ENCODE results near the gene PLAU.
"Not testable (repeated sequence)": the region's sequence is repeated elsewhere in the genome, so short reads cannot be mapped to it uniquely, and the experiment has no call there.

Gene PLAU

DNA sequence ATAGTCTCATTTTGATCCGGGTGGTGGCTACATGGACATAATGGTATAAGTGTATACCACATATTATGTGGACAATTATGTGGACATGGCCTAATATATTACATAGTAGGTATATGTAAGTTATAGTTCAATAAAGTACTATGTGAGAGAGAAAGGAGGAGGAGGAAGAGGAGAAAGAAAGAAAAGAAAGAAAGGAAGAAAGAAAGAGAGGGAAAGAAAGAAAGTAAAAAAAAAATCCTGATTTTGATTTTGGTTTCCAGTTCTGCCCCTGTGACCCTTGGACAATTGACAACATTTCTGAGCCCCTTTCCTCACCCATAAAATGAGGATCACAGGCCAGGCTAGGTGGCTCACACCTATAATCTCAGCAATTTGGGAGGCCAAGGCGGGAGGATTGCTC, 44.8 kb downstream of the PLAU start:
- DNase-seq: no peak

- peak; percentile 8 for DNase-seq
Measured at GRCh38 chr10:73956476-73957359, 45.8 kb downstream of the PLAU start.

- DNase-seq: no peak
Measured at GRCh38 chr10:73959484-73960243, 48.7 kb downstream of the PLAU start.

DNA sequence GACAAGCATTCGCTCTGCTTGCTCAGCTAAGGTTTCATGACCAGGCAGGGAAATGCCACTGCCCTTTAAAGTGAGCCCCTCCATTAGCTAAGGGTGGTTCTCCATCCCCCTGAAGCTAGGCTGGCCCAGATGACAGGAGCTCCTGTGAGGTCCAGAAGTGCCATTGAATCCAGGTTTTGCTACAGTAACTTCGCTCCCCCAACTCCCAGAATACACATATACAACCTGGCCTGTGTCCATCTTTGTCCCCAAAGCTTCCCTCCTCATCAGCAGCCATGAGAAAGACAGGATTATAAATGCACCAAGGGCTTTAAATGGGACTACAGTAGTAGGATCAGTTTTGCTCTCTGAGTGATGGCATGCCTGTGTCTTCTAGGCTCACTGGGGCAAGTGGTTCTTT, 51.5 kb downstream of the PLAU start:
- DNase-seq: no peak

DNA sequence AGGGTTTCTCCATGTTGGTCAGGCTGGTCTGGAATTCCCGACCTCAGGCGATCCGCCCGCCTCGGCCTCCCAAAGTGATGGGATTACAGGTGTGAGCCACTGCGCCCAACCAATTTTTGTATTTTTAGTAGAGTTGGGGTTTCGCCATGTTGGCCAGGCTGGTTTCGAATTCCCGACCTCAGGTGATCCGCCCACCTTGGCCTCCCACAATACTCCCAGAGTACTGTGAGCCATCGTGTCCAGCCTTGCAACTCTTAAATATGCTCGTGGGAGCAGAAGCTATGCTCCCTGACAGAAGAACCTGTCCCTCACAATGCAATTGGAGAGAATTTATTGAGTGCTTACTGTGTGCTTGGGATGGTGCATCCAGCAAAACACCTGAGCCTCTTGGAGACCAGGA, 52.6 kb downstream of the PLAU start:
- DNase-seq: not testable (repeated sequence)

DNA sequence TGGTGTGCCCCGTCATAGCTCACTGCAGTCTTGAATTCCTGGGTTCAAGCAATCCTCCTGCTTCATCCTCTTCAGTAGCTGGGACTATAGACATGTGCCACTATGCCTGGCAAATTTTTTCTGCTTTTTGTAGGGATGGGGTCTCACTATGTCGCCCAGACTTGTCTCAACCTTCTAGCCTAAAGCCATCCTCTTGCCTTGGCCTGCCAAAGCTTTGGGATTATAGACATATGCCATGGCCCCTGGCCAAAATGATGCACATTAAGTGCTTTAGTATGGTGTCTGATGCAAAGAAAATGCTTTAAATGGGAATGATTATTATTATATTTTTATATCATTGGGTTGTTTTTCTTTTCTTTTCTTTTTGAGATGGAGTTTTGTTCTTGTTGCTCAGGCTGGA, 53.8 kb downstream of the PLAU start:
- DNase-seq: no peak

DNA sequence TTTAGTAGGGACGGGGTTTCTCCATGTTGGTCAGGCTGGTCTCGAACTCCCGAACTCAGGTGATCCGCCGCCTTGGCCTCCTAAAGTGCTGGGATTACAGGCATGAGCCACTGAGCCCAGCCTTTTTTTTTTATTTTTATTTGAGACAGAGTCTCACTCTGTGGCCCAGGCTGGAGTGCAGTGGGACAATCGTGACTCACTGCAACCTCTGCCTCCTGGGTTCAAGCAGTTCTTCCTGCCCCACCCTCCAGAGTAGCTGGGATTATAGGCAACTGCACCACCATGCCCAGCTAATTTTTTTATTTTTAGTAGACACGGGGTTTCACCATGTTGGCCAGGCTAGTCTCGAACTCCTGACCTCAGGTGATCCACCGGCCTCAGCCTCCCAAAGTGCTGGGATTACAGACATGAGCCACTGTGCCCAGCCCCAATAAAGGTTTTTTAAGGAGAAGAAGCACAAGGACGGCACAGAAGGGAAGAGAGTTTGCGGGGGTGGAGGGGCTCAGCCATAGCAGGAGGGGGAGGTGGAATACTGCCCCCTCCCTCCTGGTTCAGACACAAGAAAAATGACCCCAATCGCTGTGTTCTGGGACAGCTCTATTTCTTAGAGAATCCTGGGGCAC, 54.4 kb downstream of the PLAU start:
- DNase-seq: not testable (repeated sequence)

GRCh38 chr10:73965890-73966768, 55.2 kb downstream of the PLAU start:
- DNase-seq: no peak

GRCh38 chr10:73967022-73967429, 56.1 kb downstream of the PLAU start:
- no peak for DNase-seq

All from stimulated activated CD4-positive, alpha-beta T cell treated with anti-CD3 and anti-CD28 coated beads, Interleukin-1b, Interleukin-23, amount 100 ng/mL, for 48 hours (primary cell).